HEK293T (cell line): ENCODE data around the gene ITIH2.

Source experiments
- BHLHE40 ChIP-seq: fragments of 450-650 bp; IDR thresholded peaks from 2 replicates; pipeline ENCODE4 v1.6.1; 2016; ENCODE audit warnings: mild to moderate bottlenecking, moderate library complexity, borderline replicate concordance
- ELF4 ChIP-seq: fragments of 450-650 bp; IDR thresholded peaks from 2 replicates; pipeline ENCODE4 v1.6.1; 2017; ENCODE audit warnings: antibody characterized with exemption
- FOXA1 ChIP-seq: fragments of 450-650 bp; IDR thresholded peaks from 2 replicates; pipeline ENCODE4 v1.6.1; 2016; ENCODE audit warnings: mild to moderate bottlenecking
- FOXK2 ChIP-seq: fragments of 450-650 bp; IDR thresholded peaks from 2 replicates; pipeline ENCODE4 v1.6.1; 2016; ENCODE audit warnings: mild to moderate bottlenecking
- FOXM1 ChIP-seq: fragments of 450-650 bp; IDR thresholded peaks from 2 replicates; pipeline ENCODE4 v1.6.1; 2017; ENCODE audit warnings: mild to moderate bottlenecking, borderline replicate concordance
- HDGF ChIP-seq: fragments of 450-650 bp; IDR thresholded peaks from 2 replicates; pipeline ENCODE4 v1.6.1; 2017; ENCODE audit warnings: antibody characterized with exemption, borderline replicate concordance
- LEF1 ChIP-seq: fragments of 450-650 bp; IDR thresholded peaks from 2 replicates; pipeline ENCODE4 v1.6.1; 2017; ENCODE audit warnings: mild to moderate bottlenecking, borderline replicate concordance
- NFRKB ChIP-seq: fragments of 450-650 bp; IDR thresholded peaks from 2 replicates; pipeline ENCODE4 v1.6.1; 2016; ENCODE audit warnings: mild to moderate bottlenecking, moderate library complexity
- SP1 ChIP-seq: fragments of 450-650 bp; IDR thresholded peaks from 2 replicates; pipeline ENCODE4 v1.6.1; 2017
- SUZ12 ChIP-seq: fragments of 450-650 bp; IDR thresholded peaks from 2 replicates; pipeline ENCODE4 v1.6.1; 2016; ENCODE audit warnings: mild to moderate bottlenecking
- ZNF384 ChIP-seq: fragments of 450-650 bp; IDR thresholded peaks from 2 replicates; pipeline ENCODE4 v1.6.1; 2016
- TF ChIP-seq, protein P1 (sequence below): fragments of 450-650 bp; IDR thresholded peaks from 2 replicates; pipeline ENCODE4 v1.6.1; 2016

DNA sequence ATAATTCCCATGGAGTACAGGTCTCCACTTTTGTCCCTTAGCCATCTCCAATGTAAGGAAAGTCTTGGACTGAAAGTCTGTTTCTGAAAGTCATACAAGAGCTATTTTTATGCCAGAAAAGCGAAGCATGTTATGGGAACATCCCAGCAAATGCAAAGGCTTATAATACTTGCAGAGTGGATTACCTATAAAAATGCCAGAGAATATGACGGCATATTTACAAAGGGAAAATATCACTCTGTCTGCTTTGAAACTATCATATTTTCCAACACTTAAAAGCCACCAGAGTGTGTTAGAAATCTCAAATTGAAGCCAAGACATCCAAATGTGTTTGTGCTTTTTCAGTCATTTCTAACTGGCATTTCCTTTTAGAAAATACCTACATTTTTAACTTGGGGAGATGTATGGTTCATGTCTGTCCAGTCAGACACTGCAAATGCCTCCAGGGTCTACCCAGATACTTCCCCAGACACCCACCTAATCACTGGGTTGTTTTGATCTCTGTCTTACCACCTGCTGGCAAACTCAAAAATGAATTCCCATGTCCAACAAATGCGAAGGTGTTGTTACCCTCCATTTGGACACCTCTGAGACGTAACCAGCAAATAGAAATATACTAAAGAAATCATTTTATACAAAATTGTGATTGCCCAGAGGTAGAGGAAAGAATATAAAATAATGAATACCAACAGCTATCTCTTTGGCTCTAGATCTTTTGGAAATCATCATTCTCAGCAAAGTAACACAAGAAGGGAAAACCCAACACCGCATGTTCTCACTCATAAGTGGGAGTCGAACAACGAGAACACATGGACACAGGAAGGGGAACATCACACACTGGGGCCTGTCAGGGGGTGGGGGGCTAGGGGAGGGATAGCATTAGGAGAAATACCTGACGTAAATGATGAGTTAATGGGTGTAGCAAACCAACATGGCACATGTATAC, 1.2 kb downstream of the ITIH2 start:
- TF ChIP-seq FOXK2 (no peak), SP1 (no peak), ZNF384 (no peak), FOXM1 (no peak), SUZ12 (no peak), BHLHE40 (no peak), LEF1 (no peak), HDGF (no peak), FOXA1 (no peak), NFRKB (no peak), ELF4 (no peak)
- TF ChIP-seq, protein P1, sequence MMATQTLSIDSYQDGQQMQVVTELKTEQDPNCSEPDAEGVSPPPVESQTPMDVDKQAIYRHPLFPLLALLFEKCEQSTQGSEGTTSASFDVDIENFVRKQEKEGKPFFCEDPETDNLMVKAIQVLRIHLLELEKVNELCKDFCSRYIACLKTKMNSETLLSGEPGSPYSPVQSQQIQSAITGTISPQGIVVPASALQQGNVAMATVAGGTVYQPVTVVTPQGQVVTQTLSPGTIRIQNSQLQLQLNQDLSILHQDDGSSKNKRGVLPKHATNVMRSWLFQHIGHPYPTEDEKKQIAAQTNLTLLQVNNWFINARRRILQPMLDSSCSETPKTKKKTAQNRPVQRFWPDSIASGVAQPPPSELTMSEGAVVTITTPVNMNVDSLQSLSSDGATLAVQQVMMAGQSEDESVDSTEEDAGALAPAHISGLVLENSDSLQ = no peak
